ENCODE results near the gene ATP2A2.
"Not testable (repeated sequence)": the region's sequence is repeated elsewhere in the genome, so short reads cannot be mapped to it uniquely, and the experiment has no call there.

Gene ATP2A2

DNA sequence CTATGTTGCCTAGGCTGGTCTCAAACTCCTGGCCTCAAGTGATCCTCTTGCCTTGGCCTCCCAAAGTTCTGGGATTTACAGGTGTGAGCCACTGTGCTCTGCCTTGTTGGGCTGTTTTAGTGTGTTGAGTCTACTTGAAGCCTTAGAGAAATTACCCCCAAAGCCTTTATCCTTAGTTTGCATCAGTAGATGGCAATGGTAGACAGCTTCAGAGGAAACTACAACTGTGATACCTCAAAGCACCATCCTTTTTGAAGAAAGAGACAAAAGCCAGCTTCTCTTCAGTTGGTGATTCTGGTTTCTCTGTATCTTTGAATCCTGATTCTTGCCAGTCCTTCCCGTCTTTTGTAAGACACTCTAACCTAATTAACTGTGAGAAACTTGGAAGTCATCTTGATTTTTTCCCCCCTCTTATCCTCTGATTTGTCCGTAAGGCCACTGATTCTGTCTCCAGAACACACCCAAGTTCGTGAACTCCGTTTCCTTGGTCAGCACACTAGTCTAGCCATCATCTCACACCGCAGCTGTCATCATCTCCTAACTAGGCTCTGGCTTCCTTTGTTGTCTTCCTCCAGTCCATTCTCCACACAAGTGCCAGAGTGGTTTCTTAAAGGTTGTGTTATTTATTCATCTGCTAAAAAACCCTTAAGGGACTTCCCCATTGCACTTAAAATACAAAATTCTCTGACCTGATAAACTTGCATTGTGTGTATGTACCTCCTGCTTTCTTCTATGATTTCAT is 20.2 kb downstream of the ATP2A2 start:
- no peak for DNase-seq (ENCODE audit: low read depth)

GRCh38 chr12:110304061-110304551 is 23.1 kb downstream of the ATP2A2 start:
- DNase-seq (ENCODE audit: low read depth) = peak; percentile 46

DNA sequence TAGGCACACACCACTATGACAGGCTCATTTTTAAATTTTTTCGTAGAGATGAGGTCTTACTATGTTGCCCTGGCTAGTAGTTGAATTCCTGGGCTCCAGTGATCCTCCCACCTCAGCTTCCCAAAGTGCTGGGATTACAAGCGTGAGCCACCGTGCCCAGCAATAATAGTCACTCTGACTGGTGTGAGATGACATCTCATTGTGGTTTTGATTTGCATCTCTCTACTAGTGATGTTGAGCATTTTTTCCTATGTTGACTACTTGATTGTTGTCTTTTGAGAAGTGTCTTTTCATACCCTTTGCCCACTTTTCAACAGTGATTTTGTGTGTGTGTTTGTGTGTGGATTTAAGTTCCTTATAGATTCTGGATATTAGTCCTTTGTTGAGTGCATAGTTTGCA is 26.3 kb downstream of the ATP2A2 start:
- no peak for DNase-seq (ENCODE audit: low read depth)

DNA sequence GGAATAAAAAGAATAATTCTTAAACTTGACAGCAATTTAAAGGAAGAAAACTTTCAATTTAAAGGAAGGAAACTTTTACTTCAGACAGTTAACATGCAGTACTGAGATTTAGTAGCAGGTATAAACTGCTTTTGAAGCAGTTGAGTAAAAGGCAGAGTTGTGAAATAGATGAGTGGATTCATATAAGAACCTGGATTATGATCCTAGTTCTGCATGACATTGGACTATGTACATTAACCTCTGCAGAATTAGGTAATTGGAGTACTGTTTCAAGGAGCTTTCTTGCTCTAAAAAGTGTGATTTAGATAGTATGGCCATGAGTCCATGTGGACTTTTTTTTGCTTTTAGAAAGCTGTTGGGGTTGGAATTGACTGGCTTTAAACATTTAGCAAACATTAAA is 29.7 kb downstream of the ATP2A2 start:
- no peak for DNase-seq (ENCODE audit: low read depth)

- no peak for DNase-seq (ENCODE audit: low read depth)
Measured at GRCh38 chr12:110311903-110312302, 30.9 kb downstream of the ATP2A2 start.

- DNase-seq (ENCODE audit: low read depth) = peak; percentile 78
Measured at GRCh38 chr12:110312581-110313360, 31.7 kb downstream of the ATP2A2 start.

GRCh38 chr12:110314308-110314707 is 33.3 kb downstream of the ATP2A2 start:
- peak; percentile 32 for DNase-seq (ENCODE audit: low read depth)

GRCh38 chr12:110316861-110317260 is 35.8 kb downstream of the ATP2A2 start:
- peak; percentile 86 for DNase-seq (ENCODE audit: low read depth)

GRCh38 chr12:110317911-110318310 is 36.9 kb downstream of the ATP2A2 start:
- DNase-seq (ENCODE audit: low read depth) = peak; percentile 75

- no peak for DNase-seq (ENCODE audit: low read depth)
Measured at GRCh38 chr12:110320550-110320949, 39.5 kb downstream of the ATP2A2 start.

DNA sequence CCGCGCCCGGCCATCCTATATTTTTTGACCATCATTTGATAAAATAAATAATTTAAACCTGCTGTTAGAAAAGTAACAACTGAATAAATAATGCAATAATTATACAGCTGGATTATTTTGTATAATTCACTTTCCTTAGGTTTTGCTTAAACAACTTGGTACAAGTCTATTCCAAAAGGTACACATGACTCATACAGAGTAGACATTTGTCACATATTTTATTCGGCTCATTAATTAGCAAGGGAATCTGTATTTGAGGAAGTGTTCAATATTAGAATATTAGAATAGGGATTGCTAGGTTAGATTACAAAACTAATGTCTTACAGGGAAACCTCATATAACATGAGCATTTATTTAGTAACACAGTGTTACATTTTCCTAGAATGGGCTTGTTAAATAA is 48.7 kb downstream of the ATP2A2 start:
- no peak for DNase-seq (ENCODE audit: low read depth)

DNA sequence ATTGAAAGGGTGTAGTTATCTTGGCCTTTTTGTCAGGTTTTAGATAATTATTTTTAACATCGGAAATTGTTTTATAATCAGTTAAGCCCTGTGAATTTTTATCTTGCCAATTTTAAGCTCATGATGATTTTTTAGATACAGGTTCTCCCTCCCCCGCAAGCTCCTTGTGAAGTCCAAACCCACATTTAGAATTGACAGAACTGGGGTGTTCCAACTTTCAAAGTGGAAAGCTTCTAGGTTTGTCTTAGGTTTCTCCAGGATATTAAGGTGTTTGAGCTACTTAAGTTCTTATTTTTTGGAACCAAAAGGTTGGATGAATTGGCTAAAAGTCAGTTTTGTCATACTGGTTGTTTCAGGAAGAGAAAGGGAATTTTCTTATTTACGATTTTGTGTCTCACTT is 49.1 kb downstream of the ATP2A2 start:
- no peak for DNase-seq (ENCODE audit: low read depth)

- DNase-seq (ENCODE audit: low read depth) = peak; percentile 44
Measured at GRCh38 chr12:110330544-110330943, 49.5 kb downstream of the ATP2A2 start.

- DNase-seq (ENCODE audit: low read depth) = no peak
Measured at GRCh38 chr12:110333201-110333600, 52.2 kb downstream of the ATP2A2 start.

DNA sequence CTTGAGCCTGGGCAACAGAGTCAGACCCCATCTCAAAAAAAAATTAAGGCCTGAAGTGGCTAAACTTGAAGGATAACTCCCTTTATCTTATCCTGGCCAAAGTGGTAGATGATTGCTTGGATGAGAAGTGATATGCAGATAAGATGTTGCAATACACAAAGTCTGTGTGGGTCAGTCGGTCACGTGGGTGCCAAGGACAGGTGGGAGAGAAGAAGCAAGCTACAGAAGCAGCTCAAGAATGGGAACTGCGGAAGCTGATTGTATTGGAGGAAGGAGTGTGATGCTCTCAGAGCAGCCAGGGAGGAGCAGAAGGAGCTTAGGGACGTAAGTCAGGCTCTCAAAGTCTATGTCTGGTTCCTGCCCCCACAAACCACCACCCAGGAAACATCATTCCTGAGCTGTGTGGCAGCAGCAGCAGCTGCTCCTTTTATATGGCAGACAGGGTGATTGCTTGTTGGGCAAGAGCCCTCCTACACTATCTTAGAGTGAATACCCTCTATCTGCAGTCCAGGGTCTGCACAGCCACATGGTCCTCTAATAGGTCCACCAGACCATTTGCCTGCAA is 54.5 kb downstream of the ATP2A2 start:
- DNase-seq (ENCODE audit: low read depth) = no peak

GRCh38 chr12:110337912-110338710 is 57.1 kb downstream of the ATP2A2 start:
- DNase-seq (ENCODE audit: low read depth) = no peak

DNA sequence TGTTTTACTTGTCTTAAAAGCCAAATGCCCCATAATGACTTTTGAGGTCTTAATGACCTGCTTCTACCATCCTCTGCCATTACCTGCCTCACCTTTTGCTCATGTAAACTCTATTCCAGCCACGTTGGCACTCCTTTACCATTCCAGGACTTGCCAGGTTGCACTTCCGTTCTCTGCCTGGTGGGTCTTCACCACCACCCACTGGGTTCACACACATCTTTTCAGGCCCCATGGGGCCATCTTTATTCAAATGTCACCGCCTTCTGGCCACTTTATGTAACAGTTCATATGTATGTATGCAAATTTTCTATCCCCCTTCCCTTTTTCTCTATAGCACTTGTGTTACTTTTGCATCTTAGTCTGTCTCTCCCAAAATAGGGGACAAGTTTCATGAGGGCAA is 57.7 kb downstream of the ATP2A2 start:
- DNase-seq (ENCODE audit: low read depth) = no peak

DNA sequence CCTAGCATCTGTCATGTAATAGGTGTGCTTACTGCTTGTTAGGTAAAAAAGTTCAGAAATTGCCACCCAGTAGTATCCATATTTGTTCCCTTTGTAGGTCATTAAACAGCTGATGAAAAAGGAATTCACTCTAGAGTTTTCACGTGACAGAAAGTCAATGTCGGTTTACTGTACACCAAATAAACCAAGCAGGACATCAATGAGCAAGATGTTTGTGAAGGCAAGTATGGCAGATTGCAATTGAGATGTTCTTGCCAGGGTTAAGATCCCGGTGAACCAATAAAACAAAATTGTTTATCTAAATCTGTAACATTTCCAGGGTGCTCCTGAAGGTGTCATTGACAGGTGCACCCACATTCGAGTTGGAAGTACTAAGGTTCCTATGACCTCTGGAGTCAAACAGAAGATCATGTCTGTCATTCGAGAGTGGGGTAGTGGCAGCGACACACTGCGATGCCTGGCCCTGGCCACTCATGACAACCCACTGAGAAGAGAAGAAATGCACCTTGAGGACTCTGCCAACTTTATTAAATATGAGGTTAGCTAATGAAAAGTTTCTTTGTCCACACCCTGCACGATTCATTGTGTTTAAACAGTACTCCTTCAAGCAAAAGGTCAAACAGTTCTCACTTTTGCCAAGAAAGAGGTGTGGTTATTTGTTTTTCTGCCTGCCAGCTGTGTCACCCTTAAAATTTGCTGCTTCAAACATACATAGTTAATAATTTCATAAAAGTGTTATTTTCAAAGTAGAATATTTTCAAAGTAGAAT is 58.3 kb downstream of the ATP2A2 start:
- DNase-seq (ENCODE audit: low read depth) = no peak

DNA sequence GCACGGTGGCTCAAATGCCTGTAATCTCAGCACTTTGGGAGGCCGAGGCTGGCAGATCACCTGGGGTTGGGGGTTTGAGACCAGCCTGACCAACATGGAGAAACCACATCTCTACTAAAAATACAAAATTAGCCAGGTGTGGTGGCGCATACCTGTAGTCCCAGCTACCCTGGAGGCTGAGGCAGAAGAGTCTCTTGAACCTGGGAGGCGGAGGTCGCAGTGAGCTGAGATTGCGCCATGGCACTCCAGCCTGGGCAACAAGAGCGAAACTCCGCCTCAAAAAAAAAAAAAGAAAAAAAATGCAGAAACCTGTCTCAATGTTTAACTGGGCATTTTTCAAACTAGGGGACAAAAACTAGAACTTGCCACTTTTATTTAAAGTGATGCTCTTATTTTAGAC is 59.2 kb downstream of the ATP2A2 start:
- DNase-seq (ENCODE audit: low read depth) = not testable (repeated sequence)

DNA sequence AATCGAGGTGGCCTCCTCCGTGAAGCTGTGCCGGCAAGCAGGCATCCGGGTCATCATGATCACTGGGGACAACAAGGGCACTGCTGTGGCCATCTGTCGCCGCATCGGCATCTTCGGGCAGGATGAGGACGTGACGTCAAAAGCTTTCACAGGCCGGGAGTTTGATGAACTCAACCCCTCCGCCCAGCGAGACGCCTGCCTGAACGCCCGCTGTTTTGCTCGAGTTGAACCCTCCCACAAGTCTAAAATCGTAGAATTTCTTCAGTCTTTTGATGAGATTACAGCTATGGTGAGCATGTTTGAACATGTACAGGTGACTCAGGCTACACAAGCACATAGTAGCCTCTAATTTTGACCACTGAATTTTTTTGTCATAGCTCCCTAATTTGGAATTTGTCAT is 59.7 kb downstream of the ATP2A2 start:
- no peak for DNase-seq (ENCODE audit: low read depth)

DNA sequence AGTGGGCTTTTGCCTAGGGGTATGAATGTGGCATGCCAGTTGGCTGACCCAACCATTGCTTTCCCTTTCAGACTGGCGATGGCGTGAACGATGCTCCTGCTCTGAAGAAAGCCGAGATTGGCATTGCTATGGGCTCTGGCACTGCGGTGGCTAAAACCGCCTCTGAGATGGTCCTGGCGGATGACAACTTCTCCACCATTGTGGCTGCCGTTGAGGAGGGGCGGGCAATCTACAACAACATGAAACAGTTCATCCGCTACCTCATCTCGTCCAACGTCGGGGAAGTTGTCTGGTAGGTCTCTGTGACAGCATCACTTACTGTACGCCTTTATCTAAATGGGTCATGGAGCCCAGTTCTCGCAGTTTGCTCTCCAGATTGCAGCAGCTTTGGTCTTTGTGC is 61.1 kb downstream of the ATP2A2 start:
- no peak for DNase-seq (ENCODE audit: low read depth)
